Endodermal cell (in vitro differentiated cells): ENCODE results near the gene ATP8B1. TPM values are rescaled to one million over a fixed set of nuclear protein-coding genes. Genes with fewer than 3 reads are reported as not detected.

ENCODE experiments used
- DNase-seq: peaks from one replicate; pipeline ENCODE4 v3.0.0-alpha.2; 2017
- H3K27ac ChIP-seq: 2 replicates; pipeline ENCODE4 v1.5.1; 2013; ENCODE audit warnings: mild to moderate bottlenecking, low read depth, low read length, moderate library complexity
- H3K27me3 ChIP-seq: 2 replicates; pipeline ENCODE4 v1.6.1; 2013; ENCODE audit warnings: mild to moderate bottlenecking, low read length, moderate library complexity; ENCODE audit not compliant: insufficient read depth, control insufficient read depth, poor library complexity, severe bottlenecking
- H3K36me3 ChIP-seq: 2 replicates; pipeline ENCODE4 v1.7.0; 2013; ENCODE audit warnings: mild to moderate bottlenecking, low read length, moderate library complexity; ENCODE audit not compliant: control insufficient read depth, insufficient read depth
- H3K4me1 ChIP-seq: one replicate; pipeline ENCODE4 v1.7.0; 2013; ENCODE audit warnings: low read length; ENCODE audit not compliant: control insufficient read depth, insufficient read depth
- H3K4me3 ChIP-seq: 2 replicates; pipeline ENCODE4 v1.5.1; 2013; ENCODE audit warnings: mild to moderate bottlenecking, low read length, moderate library complexity
- H3K9ac ChIP-seq: 2 replicates; pipeline ENCODE4 v1.6.1; 2013; ENCODE audit warnings: mild to moderate bottlenecking, low read length, moderate library complexity; ENCODE audit not compliant: poor library complexity, severe bottlenecking; ENCODE audit errors: extremely low read depth
- H3K9me3 ChIP-seq: 2 replicates; pipeline ENCODE4 v1.6.1; 2013; ENCODE audit warnings: mild to moderate bottlenecking, low read length, moderate library complexity; ENCODE audit not compliant: control insufficient read depth
- H3K27ac Mint-ChIP-seq: 2 replicates; pipeline ENCODE4 v1.8.0; 2020; ENCODE audit warnings: mixed read lengths
- H3K27me3 Mint-ChIP-seq: 2 replicates; pipeline ENCODE4 v1.8.0; 2021; ENCODE audit warnings: mild to moderate bottlenecking, mixed read lengths; ENCODE audit not compliant: insufficient read depth
- H3K36me3 Mint-ChIP-seq: 2 replicates; pipeline ENCODE4 v1.8.0; 2020; ENCODE audit warnings: low read depth, mixed read lengths
- H3K4me1 Mint-ChIP-seq: 2 replicates; pipeline ENCODE4 v1.8.0; 2020; ENCODE audit warnings: mixed read lengths
- H3K4me3 Mint-ChIP-seq: 2 replicates; pipeline ENCODE4 v1.8.0; 2020; ENCODE audit warnings: mild to moderate bottlenecking, moderate library complexity, mixed read lengths
- H3K9me3 Mint-ChIP-seq: 2 replicates; pipeline ENCODE4 v1.8.0; 2020; ENCODE audit warnings: mild to moderate bottlenecking, mixed read lengths
- CTCF ChIP-seq: fragments of 200-600 bp; sonication (generic); conservative IDR thresholded peaks from 2 replicates; pipeline ENCODE4 v1.5.0; 2021; ENCODE audit warnings: antibody characterized with exemption, mild to moderate bottlenecking
- WGBS, 2 experiments: methylation state at CpG; one replicate each; pipeline versions ENCODE4 v1.1.5 to v1.1.7; 2013; ENCODE audit warnings: missing lambda C conversion rate in 2 of 2, mixed read lengths in 1 of 2; ENCODE audit not compliant: insufficient coverage in 1 of 2, insufficient read length in 1 of 2; 5-methylcytosine and 5-hydroxymethylcytosine counted together
- total RNA-seq, 2 donors: library from RNA; stranded (reverse); fragmentation: NEBNext Ultra II Directional in 1 of 2; extraction: Animal tissue kit (Norgen Biotek cat#: 25700) in 1 of 2; gene quantifications; 2 replicates in 1 of 2; 3 replicates in 1 of 2; pipeline ENCODE4 v1.2.1, GENCODE V29; 2021

Gene ATP8B1
- total RNA-seq, 2 donors from 2014 or later = 1.7 to 13.5 TPM

GRCh38 chr18:57819671-57820460 lies 16.8 kb upstream of the ATP8B1 start:
- Mint-ChIP-seq H3K27ac (peak overlapping the region; percentile 40), H3K4me1 (peaks cover 21% of the 10 kb centered on the region), H3K27me3 (no peaks in the 10 kb centered on the region), H3K36me3 (no peaks in the 10 kb centered on the region), H3K4me3 (no peak overlapping the region), H3K9me3 (peaks cover 2% of the 10 kb centered on the region)
- peaks cover 4% of the 10 kb centered on the region for H3K4me1 ChIP-seq
- H3K36me3 ChIP-seq = no peaks in the 10 kb centered on the region
- no peaks in the 10 kb centered on the region for H3K9me3 ChIP-seq
- DNase-seq = peak; percentile 50
- H3K27ac ChIP-seq = no peak overlapping the region
- no peak overlapping the region for H3K4me3 ChIP-seq
- 73 to 86% methylated on average over 6 to 10 of the region's 10 CpGs for WGBS, 2 experiments
- no peak for TF ChIP-seq CTCF
- no peak overlapping the region for H3K9ac ChIP-seq
- H3K27me3 ChIP-seq = no peaks in the 10 kb centered on the region

GRCh38 chr18:57819119-57819518 lies 16.0 kb upstream of the ATP8B1 start:
- Histone ChIP-seq H3K9ac (no peak overlapping the region), H3K9me3 (peaks cover under 1% of the 10 kb centered on the region), H3K4me3 (no peak overlapping the region), H3K27ac (no peak overlapping the region), H3K36me3 (no peaks in the 10 kb centered on the region), H3K27me3 (no peaks in the 10 kb centered on the region), H3K4me1 (peaks cover 4% of the 10 kb centered on the region)
- no peaks in the 10 kb centered on the region for H3K27me3 Mint-ChIP-seq
- no peaks in the 10 kb centered on the region for H3K36me3 Mint-ChIP-seq
- peaks cover 5% of the 10 kb centered on the region for H3K9me3 Mint-ChIP-seq
- no peak for TF ChIP-seq CTCF
- no peak overlapping the region for H3K27ac Mint-ChIP-seq
- DNase-seq = no peak
- H3K4me1 Mint-ChIP-seq = peaks cover 21% of the 10 kb centered on the region
- WGBS, 2 experiments = 79 to 100% methylated on average over 1 to 3 of the region's 3 CpGs
- H3K4me3 Mint-ChIP-seq = no peak overlapping the region

DNA sequence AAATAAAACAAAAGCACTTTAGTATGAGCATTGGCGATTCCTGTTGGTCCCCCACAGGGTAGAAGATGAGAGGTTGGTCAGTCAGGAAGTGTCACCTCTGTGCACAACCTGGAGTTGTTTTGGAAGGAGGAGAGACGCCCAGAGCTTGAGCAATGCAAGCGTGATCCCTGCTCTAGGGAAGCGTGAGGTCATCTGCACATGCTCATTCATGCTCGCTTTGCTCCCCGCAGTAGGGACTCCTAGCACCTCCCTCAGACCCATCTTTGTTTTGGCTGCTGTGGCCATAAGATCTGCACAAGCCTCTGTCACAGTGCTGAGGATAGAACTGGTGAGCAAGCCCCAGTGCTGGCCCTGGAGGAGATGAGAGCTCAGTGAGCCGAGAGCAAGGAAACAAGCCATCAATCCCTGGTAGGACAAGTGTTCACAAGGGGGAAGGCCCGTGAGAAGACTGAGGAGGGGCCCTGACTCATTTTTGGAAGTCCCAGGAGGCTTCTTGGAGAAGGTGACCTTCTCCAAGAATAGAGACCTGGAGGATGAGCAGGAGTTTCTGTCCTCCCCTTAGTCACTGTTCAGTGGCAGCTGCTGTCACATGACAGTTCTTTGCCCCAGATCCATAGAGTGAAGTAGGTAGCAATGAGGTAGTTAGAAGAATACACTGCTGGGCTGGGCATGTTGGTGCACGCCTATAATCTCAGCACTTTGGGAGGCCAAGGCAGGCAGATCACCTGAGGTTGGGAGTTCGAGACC lies 13.3 kb upstream of the ATP8B1 start:
- 76 to 84% methylated on average over 7 to 10 of the region's 10 CpGs for WGBS, 2 experiments
- Histone ChIP-seq H3K36me3 (no peaks in the 10 kb centered on the region), H3K9ac (no peak overlapping the region), H3K4me1 (no peaks in the 10 kb centered on the region), H3K4me3 (no peak overlapping the region), H3K9me3 (peaks cover 28% of the 10 kb centered on the region), H3K27ac (no peak overlapping the region), H3K27me3 (no peaks in the 10 kb centered on the region)
- H3K4me1 Mint-ChIP-seq = peaks cover 19% of the 10 kb centered on the region
- peaks cover 2% of the 10 kb centered on the region for H3K27me3 Mint-ChIP-seq
- peak; percentile 40 for DNase-seq
- H3K36me3 Mint-ChIP-seq = no peaks in the 10 kb centered on the region
- no peak overlapping the region for H3K27ac Mint-ChIP-seq
- TF ChIP-seq CTCF = no peak
- no peak overlapping the region for H3K4me3 Mint-ChIP-seq
- H3K9me3 Mint-ChIP-seq = peaks cover 18% of the 10 kb centered on the region
